Kidney capillary endothelial cell (primary cell): ENCODE results near the gene MGAT2.
"Not testable (repeated sequence)": the region's sequence is repeated elsewhere in the genome, so short reads cannot be mapped to it uniquely, and the experiment has no call there.

Experiments
- DNase-seq: peaks from one replicate; pipeline ENCODE4 v3.0.0-alpha.2; 2018; ENCODE audit warnings: low spot score

The MGAT2 gene

DNA sequence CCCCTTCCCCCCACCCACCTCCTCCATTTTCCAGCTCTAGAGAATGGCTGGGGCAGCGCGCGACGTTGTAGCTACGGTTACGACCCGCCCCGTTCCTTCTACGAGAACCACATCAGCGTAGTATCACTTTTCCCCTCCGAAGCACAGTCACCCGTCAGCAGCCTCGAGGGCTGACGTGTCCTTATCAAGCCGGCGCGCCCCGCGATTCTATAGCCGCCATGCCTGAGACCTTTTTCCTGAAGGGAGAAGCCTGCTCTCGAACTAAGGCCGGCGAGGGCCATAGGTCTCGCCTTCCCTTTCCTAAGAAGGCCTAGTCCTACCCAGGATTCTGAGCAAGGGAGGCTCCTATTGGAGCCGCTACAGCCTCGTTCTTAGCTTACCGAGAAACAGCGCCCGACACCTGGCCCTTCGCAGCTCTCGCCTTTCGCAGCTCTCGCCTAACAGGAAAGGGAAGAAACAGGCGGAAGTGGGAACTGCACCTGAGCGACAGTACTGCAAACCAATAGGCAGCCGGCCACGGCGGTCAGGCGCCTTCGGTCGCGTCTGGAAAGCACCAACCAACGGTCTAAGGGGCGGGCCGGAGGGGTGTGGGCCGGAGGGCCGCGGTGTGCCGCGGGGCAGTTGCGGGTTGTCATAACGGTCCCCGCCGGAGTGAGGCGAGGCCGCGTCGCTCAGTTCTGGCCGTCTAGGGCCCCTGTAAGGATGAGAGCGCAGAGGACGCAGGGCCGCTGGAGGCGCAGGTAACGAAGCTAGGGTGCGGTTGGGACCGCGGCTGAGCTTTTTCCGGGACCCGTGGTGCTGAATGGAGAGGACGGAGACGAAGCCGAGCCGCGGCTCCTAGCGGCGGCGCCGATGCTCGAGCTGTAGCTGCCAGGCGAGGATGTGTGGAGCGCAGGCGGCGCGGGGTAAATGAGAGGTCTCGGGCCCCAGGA, at the start of gene MGAT2, which contains the start of gene RPL36AL:
Gene MGAT2 (plus strand): TSS at position 618 of the 932 bp plus-strand sequence. CDS start 470 bp downstream, outside the sequence.
Gene RPL36AL (minus strand): TSS at position 445 of the 932 bp plus-strand sequence. CDS start 1,522 bp downstream, outside the sequence.
- peak; percentile 97 for DNase-seq

DNA sequence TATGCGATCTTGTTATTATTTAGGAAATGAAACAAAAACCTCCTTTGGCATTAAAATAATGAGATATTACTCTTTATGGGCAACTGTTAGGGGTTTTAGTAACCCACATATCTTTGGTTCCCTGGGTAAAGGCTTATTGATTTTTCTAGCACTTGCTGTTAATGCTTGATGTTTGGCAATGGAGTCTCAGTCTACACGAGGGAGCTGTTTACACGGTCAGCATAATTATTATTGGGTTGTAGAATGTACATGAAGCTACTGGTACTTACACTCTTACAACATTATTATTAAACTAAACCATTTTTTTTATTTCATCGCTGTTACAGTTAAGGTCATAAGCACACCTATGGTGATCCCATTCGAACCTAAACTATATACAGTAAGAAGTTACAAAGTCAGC, 46.6 kb upstream of the MGAT2 start:
- DNase-seq = no peak

GRCh38 chr14:49578141-49578540, 42.5 kb upstream of the MGAT2 start:
- no peak for DNase-seq

DNA sequence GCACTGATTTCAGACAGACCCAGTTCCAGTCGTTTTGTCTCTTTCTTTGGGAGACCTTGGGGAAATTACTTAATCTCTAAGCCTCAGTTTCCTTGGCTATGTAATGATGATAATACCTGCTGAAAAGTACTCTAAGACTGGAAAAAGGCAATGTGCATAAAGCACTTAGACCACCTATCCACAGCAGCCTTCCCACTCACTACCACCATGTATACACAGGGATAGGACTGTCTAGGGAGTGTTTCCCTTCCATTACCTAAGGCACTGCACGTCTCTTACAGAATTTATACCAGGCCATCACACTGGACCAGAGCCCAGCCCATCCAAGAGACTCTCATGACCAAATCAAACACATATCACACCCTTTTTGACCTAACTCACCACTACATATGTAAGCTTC, 40.8 kb upstream of the MGAT2 start:
- no peak for DNase-seq

- DNase-seq = no peak
Measured at GRCh38 chr14:49581209-49582112, 39.1 kb upstream of the MGAT2 start.

GRCh38 chr14:49582113-49582977, 38.3 kb upstream of the MGAT2 start:
- no peak for DNase-seq

DNA sequence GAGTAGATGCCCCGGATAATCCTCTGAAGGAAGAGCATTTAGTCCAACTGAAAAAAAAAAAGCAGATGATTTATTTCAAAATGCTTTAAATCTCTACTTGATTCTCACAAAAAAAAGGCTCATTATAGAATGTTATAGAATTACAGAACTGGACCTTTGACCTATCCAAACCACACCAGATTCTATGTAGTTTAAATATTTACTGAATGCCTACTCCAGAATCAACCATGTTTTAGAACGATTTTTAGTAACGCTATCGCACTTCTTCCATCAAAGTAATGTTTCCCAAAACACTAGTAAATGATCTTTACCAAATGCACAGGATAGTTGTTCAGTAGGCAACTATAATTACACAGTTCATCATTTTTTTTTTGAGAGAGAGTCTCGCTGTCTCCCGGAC, 37.0 kb upstream of the MGAT2 start:
- DNase-seq = no peak

GRCh38 chr14:49584058-49584457, 36.5 kb upstream of the MGAT2 start:
- no peak for DNase-seq

GRCh38 chr14:49584981-49585640, 35.5 kb upstream of the MGAT2 start:
- DNase-seq = not testable (repeated sequence)

GRCh38 chr14:49585803-49586672, 34.6 kb upstream of the MGAT2 start, which contains the start of gene RPS29:
Gene RPS29 (minus strand): TSS chr14:49586380. CDS start chr14:49586346, 34 bp downstream.
- peak; percentile 98 for DNase-seq

- DNase-seq = peak; percentile 86
Measured at GRCh38 chr14:49586673-49587460, 33.7 kb upstream of the MGAT2 start.

GRCh38 chr14:49589387-49589786, 31.2 kb upstream of the MGAT2 start:
- no peak for DNase-seq

DNA sequence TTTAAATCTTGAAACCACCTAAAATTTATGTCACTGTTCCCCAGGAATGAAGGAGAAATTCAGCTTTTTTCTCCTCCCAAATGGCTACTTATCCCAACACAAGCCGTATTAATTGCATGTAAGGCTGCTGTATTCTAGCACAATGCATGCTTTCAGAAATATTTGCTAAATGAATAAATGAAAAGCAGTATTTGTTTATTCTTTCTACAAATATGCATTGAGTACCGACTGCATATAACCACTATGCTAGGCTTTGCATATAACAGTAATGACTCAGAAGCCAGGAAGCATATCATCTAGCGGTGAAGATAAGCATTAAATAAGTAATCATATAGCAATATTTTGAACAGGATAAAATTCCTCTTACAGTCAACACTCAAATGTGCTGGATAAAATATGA, 27.6 kb upstream of the MGAT2 start:
- DNase-seq = no peak

- DNase-seq = no peak
Measured at GRCh38 chr14:49594347-49595091, 26.1 kb upstream of the MGAT2 start.

DNA sequence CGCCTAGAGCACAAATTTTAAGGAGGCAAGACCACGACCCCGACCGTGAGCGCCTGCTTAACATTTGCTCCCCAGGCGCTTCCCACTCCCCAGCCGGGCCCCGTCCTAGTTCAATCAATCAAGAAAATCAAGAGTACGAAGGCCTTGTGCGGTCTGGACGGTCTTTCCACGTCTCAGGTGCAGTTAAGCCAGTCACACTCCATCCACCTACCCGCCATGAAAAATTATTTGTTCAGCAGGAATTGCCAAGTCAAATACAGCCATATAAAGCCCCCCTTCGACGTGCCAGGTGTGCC, 22.5 kb upstream of the MGAT2 start:
- DNase-seq = no peak

- peak; percentile 80 for DNase-seq
Measured at GRCh38 chr14:49598485-49599300, 21.9 kb upstream of the MGAT2 start, which contains the start of gene LRR1. Gene LRR1 (plus strand): TSS chr14:49598940. CDS start chr14:49599021, 81 bp downstream.

DNA sequence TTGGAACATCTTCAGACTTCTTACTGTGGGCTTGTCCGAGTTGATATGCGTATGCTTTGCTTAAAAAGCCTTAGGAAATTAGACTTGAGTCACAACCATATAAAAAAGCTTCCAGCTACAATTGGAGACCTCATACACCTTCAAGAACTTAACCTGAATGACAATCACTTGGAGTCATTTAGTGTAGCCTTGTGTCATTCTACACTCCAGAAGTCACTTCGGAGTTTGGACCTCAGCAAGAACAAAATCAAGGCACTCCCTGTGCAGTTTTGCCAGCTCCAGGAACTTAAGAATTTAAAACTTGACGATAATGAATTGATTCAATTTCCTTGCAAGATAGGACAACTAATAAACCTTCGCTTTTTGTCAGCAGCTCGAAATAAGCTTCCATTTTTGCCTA, 13.0 kb upstream of the MGAT2 start:
- DNase-seq = no peak

DNA sequence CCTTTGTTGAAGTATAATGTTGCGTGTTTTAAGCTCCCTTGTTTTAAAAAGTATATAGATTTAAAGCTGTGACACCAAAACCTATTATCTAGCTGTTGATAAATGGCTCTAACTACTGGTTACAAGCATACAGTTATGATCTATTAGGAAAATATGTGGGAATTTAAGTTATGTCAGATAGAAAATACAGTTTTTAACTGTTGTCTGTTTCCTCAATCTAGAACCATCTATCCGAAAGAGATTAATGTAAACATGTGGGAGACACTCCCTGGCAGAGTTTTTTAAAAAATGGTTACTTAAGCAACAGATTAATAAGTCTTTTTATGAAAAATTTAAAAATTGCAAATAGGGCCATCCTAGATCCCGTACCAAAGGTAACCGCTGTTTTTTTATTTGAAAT, 8.3 kb upstream of the MGAT2 start:
- no peak for DNase-seq
